Endothelial cell of umbilical vein (primary cell): ENCODE data around the gene DRC7. TPM values are rescaled to one million over a fixed set of nuclear protein-coding genes. Genes with fewer than 3 reads are reported as not detected.

Experiments used
- BruUV-seq: library from RNA; stranded (reverse); fragments of 400-500 nt; replicated peaks from 2 replicates; lab custom pipeline; 2021; lab: Mats Ljungman, UMichigan
- CTCF ChIA-PET: fragments of 300-600, 350-600 bp; sonication (Branson Sonifier 250); formaldehyde crosslinking; loops from one replicate; lab custom pipeline; 2021; ENCODE audit warnings: antibody characterized with exemption, inconsistent platforms; lab: Charles Lee
- POLR2A ChIA-PET: fragments of 300-600, 350-600 bp; sonication (Branson Sonifier 250); formaldehyde crosslinking; loops from one replicate; lab custom pipeline; 2021; ENCODE audit warnings: antibody characterized with exemption, inconsistent platforms; lab: Charles Lee
- DNase-seq: peaks from one replicate; pipeline ENCODE4 v3.0.0-alpha.2; 2011; ENCODE audit warnings: low read depth, low spot score
- FAIRE-seq: peaks from 2 replicates; lab custom pipeline; 2011; peaks lifted over from hg19 to GRCh38; lab: Jason Lieb, UNC
- H2AFZ ChIP-seq: 2 replicates; pipeline ENCODE4 v1.6.0; 2012; ENCODE audit warnings: low read depth, low read length, control low read depth, inconsistent platforms
- H3K27ac ChIP-seq: 2 replicates; pipeline ENCODE4 v1.5.1; 2011; ENCODE audit warnings: low read depth, mild to moderate bottlenecking, control low read depth, low read length, moderate library complexity; ENCODE audit not compliant: insufficient read depth
- H3K27me3 ChIP-seq, 2 experiments: 2 replicates each; pipeline versions ENCODE4 v1.6.0 to v1.6.1; 2011; ENCODE audit warnings: low read length in 2 of 2, mixed read lengths in 1 of 2; ENCODE audit not compliant: control insufficient read depth in 2 of 2, insufficient read depth in 2 of 2
- H3K36me3 ChIP-seq, 2 experiments: 2 replicates in 1 of 2; 3 replicates in 1 of 2; pipeline ENCODE4 v1.5.1; 2011; ENCODE audit warnings: low read length in 2 of 2, mild to moderate bottlenecking in 1 of 2, moderate library complexity in 1 of 2; ENCODE audit not compliant: control insufficient read depth in 2 of 2, insufficient read depth in 2 of 2; ENCODE audit errors: extremely low read depth in 1 of 2
- H3K4me1 ChIP-seq: 3 replicates; pipeline ENCODE4 v1.5.1; 2011; ENCODE audit warnings: mild to moderate bottlenecking, low read length; ENCODE audit not compliant: control insufficient read depth, insufficient read depth; ENCODE audit errors: extremely low read depth
- H3K4me2 ChIP-seq: 2 replicates; pipeline ENCODE4 v1.6.1; 2011; ENCODE audit warnings: low read length, control low read depth, mixed read lengths; ENCODE audit not compliant: insufficient read depth
- H3K4me3 ChIP-seq, 3 experiments: fragments of 200-600 bp in 1 of 3; sonication (generic), shearing (Covaris generic) in 1 of 3; replicated peaks in 1 of 3; 2 replicates each; pipeline ENCODE4 v1.5.1; 2011 to 2016; ENCODE audit warnings: control low read depth in 3 of 3, low read length in 3 of 3, mild to moderate bottlenecking in 2 of 3, inconsistent platforms in 1 of 3, low read depth in 1 of 3, moderate library complexity in 1 of 3; ENCODE audit not compliant: insufficient read depth in 1 of 3
- H3K79me2 ChIP-seq: 2 replicates; pipeline ENCODE4 v1.6.0; 2012; ENCODE audit warnings: low read length, inconsistent platforms; ENCODE audit not compliant: control insufficient read depth, insufficient read depth
- H3K9ac ChIP-seq: replicated peaks from 2 replicates; pipeline ENCODE3; 2011; ENCODE audit warnings: low read length, control low read depth; ENCODE audit not compliant: insufficient read depth; ENCODE audit errors: extremely low read depth
- H3K9me1 ChIP-seq: replicated peaks from 3 replicates; pipeline ENCODE4 v1.6.0; 2011; ENCODE audit warnings: mild to moderate bottlenecking, low read length; ENCODE audit not compliant: control insufficient read depth, insufficient read depth; ENCODE audit errors: extremely low read depth
- H3K9me3 ChIP-seq: replicated peaks from 2 replicates; pipeline ENCODE4 v1.5.1; 2012; ENCODE audit warnings: low read length, inconsistent platforms; ENCODE audit not compliant: control insufficient read depth, insufficient read depth
- H4K20me1 ChIP-seq: replicated peaks from 2 replicates; pipeline ENCODE3; 2011; ENCODE audit warnings: mild to moderate bottlenecking, low read length; ENCODE audit not compliant: control insufficient read depth, insufficient read depth; ENCODE audit errors: extremely low read depth
- CTCF ChIP-seq, 2 donors: IDR thresholded peaks; 1 replicate in 1 of 2; 2 replicates in 1 of 2; pipeline ENCODE4 v1.5.1; 2011; ENCODE audit warnings: low read length in 2 of 2, mild to moderate bottlenecking in 2 of 2, moderate library complexity in 2 of 2, control low read depth in 1 of 2, inconsistent platforms in 1 of 2, low read depth in 1 of 2; ENCODE audit not compliant: insufficient read depth in 1 of 2; ENCODE audit errors: extremely low read depth in 1 of 2
- EZH2 ChIP-seq: IDR thresholded peaks from 2 replicates; pipeline ENCODE4 v1.6.1; 2012; ENCODE audit warnings: borderline replicate concordance, low read depth, mild to moderate bottlenecking, moderate library complexity, low read length, inconsistent platforms; ENCODE audit not compliant: severe bottlenecking
- FOS ChIP-seq: IDR thresholded peaks from 2 replicates; pipeline ENCODE4 v1.6.1; 2011; ENCODE audit warnings: mild to moderate bottlenecking, low read length, moderate library complexity, borderline replicate concordance; ENCODE audit not compliant: insufficient read depth
- GATA2 ChIP-seq: IDR thresholded peaks from 2 replicates; pipeline ENCODE4 v1.7.0; 2011; ENCODE audit warnings: low read depth, mild to moderate bottlenecking, moderate library complexity, mixed read lengths, low read length; ENCODE audit not compliant: insufficient read length, insufficient read depth
- JUN ChIP-seq: IDR thresholded peaks from 2 replicates; pipeline ENCODE4 v1.6.1; 2011; ENCODE audit warnings: borderline replicate concordance, low read depth; ENCODE audit not compliant: insufficient read length, insufficient read depth
- MYC ChIP-seq: IDR thresholded peaks from one replicate; pipeline ENCODE4 v1.6.1; 2011; ENCODE audit warnings: mild to moderate bottlenecking, low read depth, low read length
- POLR2AphosphoS5 ChIP-seq: IDR thresholded peaks from 2 replicates; pipeline ENCODE4 v1.6.1; 2012; ENCODE audit warnings: low read depth, mild to moderate bottlenecking, control low read depth, low read length, moderate library complexity; ENCODE audit not compliant: insufficient read depth
- dilution Hi-C: fragments of 300-500 bp; cut with MboI; formaldehyde crosslinking; loops from one replicate; pipeline ENCODE4 v1.15.0; 2019; ENCODE audit warnings: low sequenced_read_pairs; ENCODE audit not compliant: extremely low pct_ligation_motif_present
- intact Hi-C: fragments of 100-400 bp; cut with micrococcal nuclease; formaldehyde crosslinking; loops from one replicate; pipeline ENCODE4 v1.10.0; 2022
- polyA plus RNA-seq, 4 experiments: library from polyadenylated mRNA; depleted of rRNA in 3 of 4; stranded (reverse) in 3 of 4; unstranded in 1 of 4; fragments of >200 nt; gene quantifications; 2 replicates each; pipeline versions ENCODE4 v1.2.1 to v1.2.3, GENCODE V29; 2011 to 2012; ENCODE audit warnings: missing spikeins in 1 of 4
- total RNA-seq: library from RNA; stranded (reverse); gene quantifications from 2 replicates; pipeline ENCODE4 v1.2.3, GENCODE V29; 2021

Gene DRC7
- total and polyA plus RNA-seq, 2 donors (not counting 3 experiments of a cell fraction or from before 2014, with no cell fraction given) = 0.13 to 0.77 TPM

- H3K27ac ChIP-seq = no peak overlapping the region
- no peaks in the 10 kb centered on the region for H3K27me3 ChIP-seq
- dilution Hi-C loops (no loop called here), intact Hi-C loops (loop anchor here (1.0 kb wide), 7 partner anchors 23 to 247 kb away; partner anchors contain the start of genes KATNB1, KIFC3 and USB1)
- no peaks in the 10 kb centered on the region for H3K9me1 ChIP-seq
- no peaks in the 10 kb centered on the region for H3K4me1 ChIP-seq
- POLR2A ChIA-PET = no interaction called here
- H2AFZ ChIP-seq = no peak overlapping the region
- no peak overlapping the region for H3K4me3 ChIP-seq
- TF ChIP-seq FOS (no peak), EZH2 (no peak), CTCF (IDR thresholded peaks at IDR 0.05; ENCODE audit: extremely low read depth in 1 of 2, insufficient read depth in 1 of 2, low read depth in 1 of 2, low read length in 2 of 2) (no peak), POLR2AphosphoS5 (no peak), JUN (no peak), MYC (no peak), GATA2 (no peak)
- DNase-seq (no peak), FAIRE-seq (no peak)
- H4K20me1 ChIP-seq = no peaks in the 10 kb centered on the region
- no peaks in the 10 kb centered on the region for H3K9me3 ChIP-seq
- CTCF ChIA-PET = interaction anchor here (0.6 to 2.6 kb wide), 9 partner anchors 9 to 247 kb away, joined by 3 to 45 read pairs (median 7); partner anchors contain the start of genes USB1 and ZNF319
- H3K79me2 ChIP-seq = no peaks in the 10 kb centered on the region
- H3K9ac ChIP-seq = no peak overlapping the region
- H3K4me2 ChIP-seq = no peak overlapping the region
- no TSS peak for BruUV-seq
- H3K36me3 ChIP-seq = peaks cover 0 to 41% of the 10 kb centered on the region in 2 experiments
Measured at GRCh38 chr16:57757883-57758282, 63.3 kb downstream of the DRC7 start.
